Mammary epithelial cell (primary cell): ENCODE results near the gene OLA1.

ENCODE experiments used
- EZH2 ChIP-seq: IDR thresholded peaks from 2 replicates; pipeline ENCODE4 v1.6.1; 2012; ENCODE audit warnings: low read length, inconsistent platforms, borderline replicate concordance
- TF ChIP-seq, protein P1 (sequence below), 2 donors: IDR thresholded peaks in 1 of 2; conservative IDR thresholded peaks in 1 of 2; 2 replicates each; pipeline ENCODE4 v1.5.1; 2011 to 2012; ENCODE audit warnings: inconsistent platforms in 2 of 2, low read length in 2 of 2, mild to moderate bottlenecking in 2 of 2, control low read depth in 1 of 2, low read depth in 1 of 2; ENCODE audit not compliant: insufficient read depth in 1 of 2; ENCODE audit errors: extremely low read depth in 1 of 2

DNA sequence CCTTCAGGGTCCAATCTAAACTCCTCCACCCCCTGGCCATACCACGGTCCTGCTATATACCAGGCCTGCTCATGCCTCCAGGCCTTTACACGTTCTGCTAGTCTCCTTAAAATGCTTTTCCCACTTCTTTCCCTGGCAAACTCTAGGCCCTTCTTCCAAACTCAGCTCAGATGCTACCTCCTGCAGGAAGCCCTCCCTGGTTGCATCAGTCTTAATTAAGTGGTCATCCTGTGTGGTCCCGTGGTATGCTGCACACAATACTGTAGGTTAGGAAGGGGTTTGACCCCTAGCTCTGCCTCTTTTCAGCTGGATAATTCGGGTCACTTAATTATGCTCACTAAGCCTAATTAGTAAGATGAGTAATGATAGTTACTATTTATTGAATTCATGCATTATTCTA is 197.3 kb downstream of the OLA1 start:
- TF ChIP-seq, protein P1, sequence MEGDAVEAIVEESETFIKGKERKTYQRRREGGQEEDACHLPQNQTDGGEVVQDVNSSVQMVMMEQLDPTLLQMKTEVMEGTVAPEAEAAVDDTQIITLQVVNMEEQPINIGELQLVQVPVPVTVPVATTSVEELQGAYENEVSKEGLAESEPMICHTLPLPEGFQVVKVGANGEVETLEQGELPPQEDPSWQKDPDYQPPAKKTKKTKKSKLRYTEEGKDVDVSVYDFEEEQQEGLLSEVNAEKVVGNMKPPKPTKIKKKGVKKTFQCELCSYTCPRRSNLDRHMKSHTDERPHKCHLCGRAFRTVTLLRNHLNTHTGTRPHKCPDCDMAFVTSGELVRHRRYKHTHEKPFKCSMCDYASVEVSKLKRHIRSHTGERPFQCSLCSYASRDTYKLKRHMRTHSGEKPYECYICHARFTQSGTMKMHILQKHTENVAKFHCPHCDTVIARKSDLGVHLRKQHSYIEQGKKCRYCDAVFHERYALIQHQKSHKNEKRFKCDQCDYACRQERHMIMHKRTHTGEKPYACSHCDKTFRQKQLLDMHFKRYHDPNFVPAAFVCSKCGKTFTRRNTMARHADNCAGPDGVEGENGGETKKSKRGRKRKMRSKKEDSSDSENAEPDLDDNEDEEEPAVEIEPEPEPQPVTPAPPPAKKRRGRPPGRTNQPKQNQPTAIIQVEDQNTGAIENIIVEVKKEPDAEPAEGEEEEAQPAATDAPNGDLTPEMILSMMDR (conservative IDR thresholded peaks at IDR 0.05 in 1 of 2, IDR thresholded peaks at IDR 0.05 in 1 of 2; ENCODE audit: extremely low read depth in 1 of 2, insufficient read depth in 1 of 2, low read depth in 1 of 2, low read length in 2 of 2): no peak
- TF ChIP-seq EZH2: no peak
